HG03575 (cell line): ENCODE results near the gene C14orf180.
"Not testable (repeated sequence)": the region's sequence is repeated elsewhere in the genome, so short reads cannot be mapped to it uniquely, and the experiment has no call there.

Experiments used
- ATAC-seq: cut with Tn5 transposase; IDR thresholded peaks from one replicate; pipeline ENCODE4 v1.9.1; 2021; ENCODE audit not compliant: unreplicated experiment, insufficient number of reproducible peaks, low FRiP score; ENCODE audit errors: extremely low read depth

Gene C14orf180

GRCh38 chr14:104574536-104574935 lies 5.0 kb upstream of the C14orf180 start:
- ATAC-seq = no peak

- no peak for ATAC-seq
Observed at GRCh38 chr14:104574978-104575583, 4.5 kb upstream of the C14orf180 start.

- ATAC-seq = no peak
Observed at GRCh38 chr14:104576232-104576969, 3.2 kb upstream of the C14orf180 start.

- no peak for ATAC-seq
Observed at GRCh38 chr14:104576970-104577332, 2.6 kb upstream of the C14orf180 start.

GRCh38 chr14:104577426-104577825 lies 2.1 kb upstream of the C14orf180 start:
- no peak for ATAC-seq

GRCh38 chr14:104577847-104578301 lies 1.7 kb upstream of the C14orf180 start:
- ATAC-seq = no peak

GRCh38 chr14:104578321-104578720 lies 1.2 kb upstream of the C14orf180 start:
- no peak for ATAC-seq

- ATAC-seq = not testable (repeated sequence)
Observed at GRCh38 chr14:104579939-104580338, 375 bp downstream of the C14orf180 start.

GRCh38 chr14:104580961-104581360 lies 1.4 kb downstream of the C14orf180 start:
- ATAC-seq = no peak

- no peak for ATAC-seq
Observed at GRCh38 chr14:104581521-104581920, 2.0 kb downstream of the C14orf180 start.

- ATAC-seq = no peak
Observed at GRCh38 chr14:104582005-104582404, 2.4 kb downstream of the C14orf180 start.

- no peak for ATAC-seq
Observed at GRCh38 chr14:104582662-104583061, 3.1 kb downstream of the C14orf180 start.

GRCh38 chr14:104583424-104584306 lies 4.1 kb downstream of the C14orf180 start:
- no peak for ATAC-seq

GRCh38 chr14:104584557-104584956 lies 5.0 kb downstream of the C14orf180 start:
- no peak for ATAC-seq

GRCh38 chr14:104585966-104586697 lies 6.6 kb downstream of the C14orf180 start:
- no peak for ATAC-seq

GRCh38 chr14:104586832-104587620 lies 7.5 kb downstream of the C14orf180 start:
- ATAC-seq = no peak

GRCh38 chr14:104587641-104588040 lies 8.1 kb downstream of the C14orf180 start:
- no peak for ATAC-seq

GRCh38 chr14:104588066-104588857 lies 8.7 kb downstream of the C14orf180 start:
- ATAC-seq = no peak
